MM.1S (cell line): ENCODE measurements around the gene RAMP3.

ENCODE experiments used
- DNase-seq: peaks from one replicate; pipeline ENCODE4 v3.0.0-alpha.2; 2015
- H2AFZ ChIP-seq: fragments of 300-600 bp; sonication (generic); 2 replicates; pipeline ENCODE4 v1.6.0; 2016; ENCODE audit warnings: antibody characterized with exemption, low read length
- H3F3A ChIP-seq: fragments of 300-600 bp; sonication (generic); 2 replicates; pipeline ENCODE4 v1.6.1; 2016; ENCODE audit warnings: mild to moderate bottlenecking, antibody characterized with exemption, low read length, moderate library complexity, mixed read lengths; ENCODE audit not compliant: insufficient read depth
- H3K27ac ChIP-seq: fragments of 300-600 bp; sonication (generic); 2 replicates; pipeline ENCODE4 v1.5.1; 2016; ENCODE audit warnings: mild to moderate bottlenecking, low read length
- H3K27me3 ChIP-seq: fragments of 300-600 bp; sonication (generic); replicated peaks from 2 replicates; pipeline ENCODE4 v1.6.0; 2016; ENCODE audit warnings: low read length; ENCODE audit not compliant: insufficient read depth
- H3K36me3 ChIP-seq: fragments of 300-600 bp; sonication (generic); replicated peaks from 2 replicates; pipeline ENCODE4 v1.6.1; 2016; ENCODE audit warnings: mild to moderate bottlenecking, low read length, mixed read lengths; ENCODE audit not compliant: insufficient read depth
- H3K4me1 ChIP-seq: fragments of 300-600 bp; sonication (generic); 2 replicates; pipeline ENCODE4 v1.6.1; 2016; ENCODE audit warnings: low read length, mixed read lengths
- H3K4me2 ChIP-seq: fragments of 300-600 bp; sonication (generic); 2 replicates; pipeline ENCODE4 v1.6.0; 2016; ENCODE audit warnings: low read depth, low read length
- H3K4me3 ChIP-seq: fragments of 300-600 bp; sonication (generic); 2 replicates; pipeline ENCODE4 v1.5.1; 2016; ENCODE audit warnings: low read length, mixed read lengths
- H3K79me2 ChIP-seq: fragments of 300-600 bp; sonication (generic); 2 replicates; pipeline ENCODE4 v1.6.1; 2016; ENCODE audit warnings: mixed run types, low read length, mixed read lengths
- H3K9ac ChIP-seq: fragments of 300-600 bp; sonication (generic); 2 replicates; pipeline ENCODE4 v1.6.1; 2016; ENCODE audit warnings: low read length, mixed read lengths
- H3K9me2 ChIP-seq: fragments of 300-600 bp; sonication (generic); replicated peaks from 2 replicates; pipeline ENCODE4 v1.6.1; 2016; ENCODE audit warnings: mild to moderate bottlenecking, low read length, mixed read lengths; ENCODE audit not compliant: insufficient read depth
- H3K9me3 ChIP-seq: fragments of 300-600 bp; sonication (generic); replicated peaks from 2 replicates; pipeline ENCODE4 v1.6.1; 2016; ENCODE audit warnings: mild to moderate bottlenecking, low read length, mixed read lengths; ENCODE audit not compliant: insufficient read depth
- H4K20me1 ChIP-seq: fragments of 300-600 bp; sonication (generic); 2 replicates; pipeline ENCODE4 v1.6.1; 2016; ENCODE audit warnings: mild to moderate bottlenecking, low read length, moderate library complexity, mixed read lengths; ENCODE audit not compliant: insufficient read depth
- EZH2 ChIP-seq: fragments of 300-600 bp; sonication (generic); optimal IDR thresholded peaks from 2 replicates; pipeline ENCODE3; 2017; ENCODE audit warnings: low read depth, mild to moderate bottlenecking, antibody characterized with exemption, low read length, mixed read lengths
- EZH2phosphoT487 ChIP-seq: fragments of 300-600 bp; sonication (generic); IDR thresholded peaks from 2 replicates; pipeline ENCODE4 v1.6.1; 2018; ENCODE audit warnings: antibody characterized with exemption, low read length
- TF ChIP-seq, protein P1 (sequence below): fragments of 300-600 bp; sonication (generic); IDR thresholded peaks from 2 replicates; pipeline ENCODE4 v1.5.1; 2016; ENCODE audit warnings: antibody characterized with exemption, low read length, mixed read lengths

Gene RAMP3

GRCh38 chr7:45149606-45150005 lies 8.0 kb upstream of the RAMP3 start:
- no peak overlapping the region for H2AFZ ChIP-seq
- H3K4me3 ChIP-seq: no peak overlapping the region
- no peaks in the 10 kb centered on the region for H3K27me3 ChIP-seq
- no peak overlapping the region for H3K27ac ChIP-seq
- TF ChIP-seq EZH2: no peak
- TF ChIP-seq, protein P1, sequence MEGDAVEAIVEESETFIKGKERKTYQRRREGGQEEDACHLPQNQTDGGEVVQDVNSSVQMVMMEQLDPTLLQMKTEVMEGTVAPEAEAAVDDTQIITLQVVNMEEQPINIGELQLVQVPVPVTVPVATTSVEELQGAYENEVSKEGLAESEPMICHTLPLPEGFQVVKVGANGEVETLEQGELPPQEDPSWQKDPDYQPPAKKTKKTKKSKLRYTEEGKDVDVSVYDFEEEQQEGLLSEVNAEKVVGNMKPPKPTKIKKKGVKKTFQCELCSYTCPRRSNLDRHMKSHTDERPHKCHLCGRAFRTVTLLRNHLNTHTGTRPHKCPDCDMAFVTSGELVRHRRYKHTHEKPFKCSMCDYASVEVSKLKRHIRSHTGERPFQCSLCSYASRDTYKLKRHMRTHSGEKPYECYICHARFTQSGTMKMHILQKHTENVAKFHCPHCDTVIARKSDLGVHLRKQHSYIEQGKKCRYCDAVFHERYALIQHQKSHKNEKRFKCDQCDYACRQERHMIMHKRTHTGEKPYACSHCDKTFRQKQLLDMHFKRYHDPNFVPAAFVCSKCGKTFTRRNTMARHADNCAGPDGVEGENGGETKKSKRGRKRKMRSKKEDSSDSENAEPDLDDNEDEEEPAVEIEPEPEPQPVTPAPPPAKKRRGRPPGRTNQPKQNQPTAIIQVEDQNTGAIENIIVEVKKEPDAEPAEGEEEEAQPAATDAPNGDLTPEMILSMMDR: no peak
- no peak for TF ChIP-seq EZH2phosphoT487
- no peak overlapping the region for H3K9ac ChIP-seq
- H3K79me2 ChIP-seq: no peaks in the 10 kb centered on the region
- no peaks in the 10 kb centered on the region for H3K9me3 ChIP-seq
- H3K4me2 ChIP-seq: no peak overlapping the region
- no peaks in the 10 kb centered on the region for H4K20me1 ChIP-seq
- no peaks in the 10 kb centered on the region for H3F3A ChIP-seq
- no peaks in the 10 kb centered on the region for H3K36me3 ChIP-seq
- H3K9me2 ChIP-seq: no peaks in the 10 kb centered on the region
- H3K4me1 ChIP-seq: no peaks in the 10 kb centered on the region
- no peak for DNase-seq

DNA sequence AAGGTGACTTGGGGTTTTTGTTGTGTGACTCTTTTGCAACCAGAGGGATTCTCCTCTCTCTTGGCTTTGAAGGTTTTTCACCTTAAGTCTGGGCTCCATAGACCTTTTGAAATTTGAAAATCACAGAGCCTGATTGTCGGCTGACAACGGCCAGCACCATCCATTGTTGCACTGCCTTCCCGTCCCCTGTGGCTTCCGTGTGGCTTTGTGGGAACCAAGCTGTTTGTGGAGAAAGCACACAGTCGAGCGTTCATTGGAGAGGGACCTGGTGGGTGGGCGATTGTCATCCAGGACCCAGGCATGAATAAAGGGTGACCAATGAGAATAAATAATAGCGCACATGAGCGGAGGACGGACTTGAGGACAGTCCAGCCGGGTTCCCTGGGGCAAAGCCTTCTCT lies 7.4 kb upstream of the RAMP3 start:
- H3K9me2 ChIP-seq: no peaks in the 10 kb centered on the region
- no peak overlapping the region for H3K4me2 ChIP-seq
- H3K4me3 ChIP-seq: no peak overlapping the region
- no peak for DNase-seq
- no peaks in the 10 kb centered on the region for H3K79me2 ChIP-seq
- TF ChIP-seq EZH2phosphoT487: no peak
- TF ChIP-seq, protein P1: no peak
- TF ChIP-seq EZH2: no peak
- no peaks in the 10 kb centered on the region for H3K9me3 ChIP-seq
- no peak overlapping the region for H3K27ac ChIP-seq
- H3K9ac ChIP-seq: no peak overlapping the region
- no peaks in the 10 kb centered on the region for H4K20me1 ChIP-seq
- no peaks in the 10 kb centered on the region for H3F3A ChIP-seq
- H3K4me1 ChIP-seq: no peaks in the 10 kb centered on the region
- no peaks in the 10 kb centered on the region for H3K36me3 ChIP-seq
- H3K27me3 ChIP-seq: no peaks in the 10 kb centered on the region
- no peak overlapping the region for H2AFZ ChIP-seq

DNA sequence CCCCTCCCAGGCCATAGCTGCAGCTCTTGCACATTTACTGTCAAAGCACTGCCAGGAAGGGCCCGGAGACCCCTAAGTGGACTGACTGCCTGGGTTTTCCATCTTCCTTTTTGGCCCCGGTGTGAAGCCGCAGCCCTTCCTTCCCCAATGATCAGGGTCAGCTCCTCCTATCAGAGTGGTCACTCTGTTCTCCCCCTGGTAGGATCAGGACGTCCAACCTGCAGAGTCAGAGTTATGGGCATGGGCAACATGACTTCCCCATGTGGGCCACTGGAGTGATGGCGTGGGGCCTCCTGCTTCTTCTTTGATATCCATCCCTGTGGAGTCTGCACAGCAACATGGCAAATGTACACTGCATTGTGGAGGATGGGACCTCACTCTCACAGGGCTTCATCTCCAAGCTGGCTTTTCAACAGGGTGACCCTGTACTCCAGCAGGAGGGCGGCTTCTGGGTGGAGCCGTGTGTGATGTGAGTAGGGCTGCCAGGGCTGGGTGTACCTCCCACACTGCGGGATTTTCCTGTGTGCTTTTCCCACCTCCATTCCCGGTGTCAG lies 6.4 kb upstream of the RAMP3 start:
- H3K79me2 ChIP-seq: no peaks in the 10 kb centered on the region
- no peaks in the 10 kb centered on the region for H3K27me3 ChIP-seq
- no peaks in the 10 kb centered on the region for H3F3A ChIP-seq
- no peaks in the 10 kb centered on the region for H3K4me1 ChIP-seq
- no peaks in the 10 kb centered on the region for H3K9me2 ChIP-seq
- no peaks in the 10 kb centered on the region for H3K36me3 ChIP-seq
- H3K27ac ChIP-seq: no peak overlapping the region
- H2AFZ ChIP-seq: no peak overlapping the region
- no peaks in the 10 kb centered on the region for H4K20me1 ChIP-seq
- no peak for DNase-seq
- H3K9me3 ChIP-seq: no peaks in the 10 kb centered on the region
- H3K4me3 ChIP-seq: no peak overlapping the region
- H3K4me2 ChIP-seq: no peak overlapping the region
- TF ChIP-seq, protein P1: no peak
- no peak overlapping the region for H3K9ac ChIP-seq
